H1 (cell line): Measurements from ENCODE around the gene KCNJ12.

Experiments
- ATF3 ChIP-seq: IDR thresholded peaks from 2 replicates; pipeline ENCODE4 v1.6.1; 2011; ENCODE audit warnings: low read depth, mild to moderate bottlenecking, low read length; ENCODE audit not compliant: insufficient read depth
- BACH1 ChIP-seq: IDR thresholded peaks from 2 replicates; pipeline ENCODE4 v1.6.1; 2012; ENCODE audit warnings: low read length, improper control_type of control experiment
- BRCA1 ChIP-seq: IDR thresholded peaks from 2 replicates; pipeline ENCODE4 v1.6.1; 2012; ENCODE audit warnings: low read depth, low read length, improper control_type of control experiment
- EP300 ChIP-seq, 2 experiments: IDR thresholded peaks; 1 replicate in 1 of 2; 2 replicates in 1 of 2; pipeline ENCODE4 v1.6.1; 2011 to 2012; ENCODE audit warnings: low read depth in 2 of 2, low read length in 2 of 2, mild to moderate bottlenecking in 2 of 2, borderline replicate concordance in 1 of 2, inconsistent platforms in 1 of 2, moderate library complexity in 1 of 2
- EZH2 ChIP-seq: fragments of 200-600 bp; sonication (generic); IDR thresholded peaks from 2 replicates; pipeline ENCODE4 v1.7.1; 2012; ENCODE audit warnings: low read depth, mild to moderate bottlenecking, moderate library complexity, low read length, inconsistent platforms; ENCODE audit not compliant: severe bottlenecking
- PHF8 ChIP-seq: fragments of 200-600 bp; sonication (generic); conservative IDR thresholded peaks from 2 replicates; pipeline ENCODE4 v1.7.1; 2012; ENCODE audit warnings: low read depth, mild to moderate bottlenecking, inconsistent platforms, low read length, moderate library complexity
- POLR2A ChIP-seq, 2 experiments: IDR thresholded peaks; 1 replicate in 1 of 2; 2 replicates in 1 of 2; pipeline ENCODE4 v1.6.1; 2011; ENCODE audit warnings: low read depth in 2 of 2, low read length in 2 of 2, mild to moderate bottlenecking in 2 of 2; ENCODE audit errors: control extremely low read depth in 1 of 2
- SIRT6 ChIP-seq: IDR thresholded peaks from one replicate; pipeline ENCODE4 v1.7.1; 2012; ENCODE audit warnings: low read length, inconsistent platforms
- TCF12 ChIP-seq: IDR thresholded peaks from 2 replicates; pipeline ENCODE4 v1.6.1; 2011; ENCODE audit warnings: low read depth, mild to moderate bottlenecking, low read length
- TF ChIP-seq, protein P1 (sequence below), 3 experiments: IDR thresholded peaks; 1 replicate in 2 of 3; 2 replicates in 1 of 3; pipeline versions ENCODE4 v1.5.1 to v1.6.1; 2011; ENCODE audit warnings: low read length in 3 of 3, mild to moderate bottlenecking in 3 of 3, inconsistent platforms in 2 of 3, low read depth in 1 of 3, moderate library complexity in 1 of 3; ENCODE audit not compliant: insufficient read depth in 1 of 3; ENCODE audit errors: control extremely low read depth in 1 of 3

DNA sequence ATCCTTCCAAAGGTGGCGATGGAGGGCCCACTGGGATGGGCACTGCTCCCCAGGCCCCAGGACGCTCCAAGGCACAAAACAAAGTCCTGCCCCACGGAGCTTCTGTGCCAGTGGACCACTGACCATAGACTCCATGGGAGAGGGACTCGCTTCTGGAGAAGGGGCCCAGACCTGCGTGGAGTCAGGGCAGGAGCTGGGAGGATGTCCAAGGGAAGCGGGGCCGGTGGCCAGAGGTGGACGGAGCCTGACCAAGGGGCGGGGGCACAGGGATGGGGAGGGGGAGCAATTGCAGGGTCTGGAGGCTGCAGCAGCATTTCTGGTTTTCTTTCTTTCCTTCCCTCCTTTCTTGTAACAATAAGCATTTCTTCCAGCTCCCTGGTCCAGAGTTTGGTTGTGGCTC, 14.1 kb downstream of the KCNJ12 start:
- TF ChIP-seq EP300 (IDR thresholded peaks at IDR 0.05; ENCODE audit: borderline replicate concordance in 1 of 2, low read depth in 2 of 2, low read length in 2 of 2) (no peak), POLR2A (IDR thresholded peaks at IDR 0.05; ENCODE audit: control extremely low read depth in 1 of 2, low read depth in 2 of 2, low read length in 2 of 2) (no peak), BACH1 (no peak), ATF3 (no peak), SIRT6 (no peak), PHF8 (no peak), TCF12 (no peak), BRCA1 (no peak), EZH2 (no peak)
- TF ChIP-seq, protein P1, sequence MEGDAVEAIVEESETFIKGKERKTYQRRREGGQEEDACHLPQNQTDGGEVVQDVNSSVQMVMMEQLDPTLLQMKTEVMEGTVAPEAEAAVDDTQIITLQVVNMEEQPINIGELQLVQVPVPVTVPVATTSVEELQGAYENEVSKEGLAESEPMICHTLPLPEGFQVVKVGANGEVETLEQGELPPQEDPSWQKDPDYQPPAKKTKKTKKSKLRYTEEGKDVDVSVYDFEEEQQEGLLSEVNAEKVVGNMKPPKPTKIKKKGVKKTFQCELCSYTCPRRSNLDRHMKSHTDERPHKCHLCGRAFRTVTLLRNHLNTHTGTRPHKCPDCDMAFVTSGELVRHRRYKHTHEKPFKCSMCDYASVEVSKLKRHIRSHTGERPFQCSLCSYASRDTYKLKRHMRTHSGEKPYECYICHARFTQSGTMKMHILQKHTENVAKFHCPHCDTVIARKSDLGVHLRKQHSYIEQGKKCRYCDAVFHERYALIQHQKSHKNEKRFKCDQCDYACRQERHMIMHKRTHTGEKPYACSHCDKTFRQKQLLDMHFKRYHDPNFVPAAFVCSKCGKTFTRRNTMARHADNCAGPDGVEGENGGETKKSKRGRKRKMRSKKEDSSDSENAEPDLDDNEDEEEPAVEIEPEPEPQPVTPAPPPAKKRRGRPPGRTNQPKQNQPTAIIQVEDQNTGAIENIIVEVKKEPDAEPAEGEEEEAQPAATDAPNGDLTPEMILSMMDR (IDR thresholded peaks at IDR 0.05; ENCODE audit: control extremely low read depth in 1 of 3, insufficient read depth in 1 of 3, low read depth in 1 of 3, low read length in 3 of 3): no peak
